H1 (cell line): ENCODE results near the gene RNF151. TPM values are rescaled to one million over a fixed set of nuclear protein-coding genes. Genes with fewer than 3 reads are reported as not detected.

Experiments
- CTCF ChIA-PET: fragments of 300-600 bp; sonication (Branson Sonifier 250); formaldehyde crosslinking; loops from one replicate; lab custom pipeline; 2021; ENCODE audit not compliant: partially characterized antibody; lab: Charles Lee
- POLR2A ChIA-PET: fragments of 300-600 bp; sonication (Branson Sonifier 250); formaldehyde crosslinking; loops from one replicate; lab custom pipeline; 2021; ENCODE audit warnings: inconsistent platforms; ENCODE audit not compliant: partially characterized antibody; lab: Charles Lee
- DNase-seq, 2 experiments: peaks; one replicate each; pipeline versions ENCODE4 v3.0.0 to v3.0.0-alpha.2; 2010 to 2022; ENCODE audit warnings: low spot score in 2 of 2, low read depth in 1 of 2, mixed read lengths in 1 of 2
- FAIRE-seq: peaks from 2 replicates; lab custom pipeline; 2011; peaks lifted over from hg19 to GRCh38; lab: Jason Lieb, UNC
- H2AFZ ChIP-seq: 2 replicates; pipeline ENCODE4 v1.8.1; 2012; ENCODE audit warnings: low read length, inconsistent platforms
- H2AK5ac ChIP-seq: 2 replicates; pipeline ENCODE4 v1.6.1; 2013; ENCODE audit warnings: low read depth, low read length
- H2BK120ac ChIP-seq: replicated peaks from 2 replicates; pipeline ENCODE3; 2013; ENCODE audit warnings: low read depth, low read length, inconsistent platforms
- H2BK12ac ChIP-seq: 2 replicates; pipeline ENCODE4 v1.6.1; 2013; ENCODE audit warnings: low read depth, low read length
- H2BK15ac ChIP-seq: 2 replicates; pipeline ENCODE4 v1.6.1; 2013; ENCODE audit warnings: low read length
- H2BK20ac ChIP-seq: 2 replicates; pipeline ENCODE4 v1.6.1; 2013; ENCODE audit warnings: low read length
- H2BK5ac ChIP-seq: 2 replicates; pipeline ENCODE4 v1.6.1; 2013; ENCODE audit warnings: low read depth, low read length
- H3K14ac ChIP-seq: 2 replicates; pipeline ENCODE4 v1.6.1; 2013; ENCODE audit warnings: inconsistent platforms; ENCODE audit not compliant: insufficient read length
- H3K18ac ChIP-seq: 2 replicates; pipeline ENCODE4 v1.6.1; 2013; ENCODE audit warnings: low read length; ENCODE audit errors: extremely low read depth
- H3K23ac ChIP-seq: 2 replicates; pipeline ENCODE4 v1.6.1; 2013; ENCODE audit warnings: inconsistent platforms; ENCODE audit not compliant: insufficient read length
- H3K23me2 ChIP-seq: 2 replicates; pipeline ENCODE4 v1.6.1; 2013; ENCODE audit warnings: low read depth, low read length
- H3K27ac ChIP-seq: 2 replicates; pipeline ENCODE4 v1.6.1; 2011; ENCODE audit warnings: low read depth, low read length, inconsistent platforms
- H3K27me3 ChIP-seq, 4 experiments: replicated peaks in 1 of 4; 1 replicate in 1 of 4; 2 replicates in 3 of 4; pipeline versions ENCODE4 v1.6.1 to v1.8.1; 2011 to 2013; ENCODE audit warnings: low read length in 3 of 4, mild to moderate bottlenecking in 3 of 4, inconsistent platforms in 2 of 4, mixed read lengths in 2 of 4, moderate library complexity in 1 of 4; ENCODE audit not compliant: control insufficient read depth in 3 of 4, insufficient read depth in 3 of 4; ENCODE audit errors: extremely low read depth in 1 of 4
- H3K36me3 ChIP-seq, 4 experiments: 2 replicates each; pipeline versions ENCODE4 v1.6.1 to v1.8.1; 2011 to 2013; ENCODE audit warnings: mild to moderate bottlenecking in 4 of 4, low read length in 3 of 4, moderate library complexity in 2 of 4, control low read depth in 1 of 4, inconsistent platforms in 1 of 4; ENCODE audit not compliant: insufficient read depth in 4 of 4, control insufficient read depth in 2 of 4
- H3K4ac ChIP-seq: replicated peaks from 2 replicates; pipeline ENCODE3; 2013; ENCODE audit warnings: low read length, low read depth, mixed read lengths, inconsistent platforms; ENCODE audit not compliant: insufficient read length
- H3K4me1 ChIP-seq, 4 experiments: replicated peaks in 1 of 4; 1 replicate in 1 of 4; 2 replicates in 3 of 4; pipeline versions ENCODE4 v1.6.1 to v1.8.1; 2011 to 2013; ENCODE audit warnings: low read length in 3 of 4, inconsistent platforms in 2 of 4, mixed read lengths in 1 of 4; ENCODE audit not compliant: insufficient read depth in 4 of 4, control insufficient read depth in 3 of 4
- H3K4me2 ChIP-seq, 2 experiments: 2 replicates each; pipeline versions ENCODE4 v1.6.1 to v1.8.1; 2011 to 2013; ENCODE audit warnings: low read depth in 2 of 2, low read length in 2 of 2, control low read depth in 1 of 2, inconsistent platforms in 1 of 2, mild to moderate bottlenecking in 1 of 2; ENCODE audit not compliant: insufficient read depth in 1 of 2
- H3K4me3 ChIP-seq, 4 experiments: fragments of 200-600, 300-600 bp in 1 of 4; sonication (generic), shearing (Covaris generic), sonication (Bioruptor Twin) in 1 of 4; 2 replicates each; pipeline versions ENCODE4 v1.5.1 to v1.8.1; 2011 to 2016; ENCODE audit warnings: low read length in 4 of 4, low read depth in 3 of 4, control low read depth in 2 of 4, inconsistent platforms in 2 of 4, mild to moderate bottlenecking in 2 of 4, mixed read lengths in 1 of 4, moderate library complexity in 1 of 4; ENCODE audit not compliant: insufficient read depth in 2 of 4; ENCODE audit errors: extremely low read depth in 1 of 4
- H3K56ac ChIP-seq: replicated peaks from 2 replicates; pipeline ENCODE3; 2013; ENCODE audit warnings: low read depth, mild to moderate bottlenecking, mixed read lengths, low read length, inconsistent platforms; ENCODE audit not compliant: insufficient read length
- H3K79me1 ChIP-seq: 2 replicates; pipeline ENCODE4 v1.6.1; 2013; ENCODE audit warnings: low read depth, low read length, control low read depth
- H3K79me2 ChIP-seq, 2 experiments: 2 replicates each; pipeline versions ENCODE4 v1.6.1 to v1.8.1; 2012 to 2013; ENCODE audit warnings: low read length in 2 of 2, mild to moderate bottlenecking in 2 of 2, inconsistent platforms in 1 of 2; ENCODE audit not compliant: insufficient read depth in 2 of 2, control insufficient read depth in 1 of 2
- H3K9ac ChIP-seq, 4 experiments: replicated peaks in 1 of 4; 1 replicate in 1 of 4; 2 replicates in 3 of 4; pipeline versions ENCODE4 v1.6.1 to v1.8.1; 2011 to 2013; ENCODE audit warnings: low read depth in 3 of 4, low read length in 3 of 4, control low read depth in 2 of 4, mild to moderate bottlenecking in 2 of 4, moderate library complexity in 2 of 4, inconsistent platforms in 1 of 4; ENCODE audit errors: extremely low read depth in 1 of 4
- H3K9me3 ChIP-seq, 2 experiments: 2 replicates each; pipeline versions ENCODE4 v1.6.1 to v1.8.1; 2012 to 2013; ENCODE audit warnings: mild to moderate bottlenecking in 2 of 2, moderate library complexity in 2 of 2, control low read depth in 1 of 2, inconsistent platforms in 1 of 2, low read depth in 1 of 2, low read length in 1 of 2, mixed read lengths in 1 of 2; ENCODE audit not compliant: insufficient read depth in 2 of 2
- H4K20me1 ChIP-seq, 2 experiments: replicated peaks in 1 of 2; 2 replicates each; pipeline versions ENCODE3 to v1.8.1; 2011 to 2013; ENCODE audit warnings: inconsistent platforms in 2 of 2, low read length in 2 of 2, mild to moderate bottlenecking in 1 of 2; ENCODE audit not compliant: insufficient read depth in 2 of 2, control insufficient read depth in 1 of 2
- H4K5ac ChIP-seq: 2 replicates; pipeline ENCODE4 v1.6.1; 2013; ENCODE audit warnings: low read length, low read depth, mixed read lengths, inconsistent platforms; ENCODE audit not compliant: insufficient read length
- H4K8ac ChIP-seq: 2 replicates; pipeline ENCODE4 v1.8.0; 2013; ENCODE audit warnings: mild to moderate bottlenecking, moderate library complexity, low read length, inconsistent platforms; ENCODE audit not compliant: insufficient read depth; ENCODE audit errors: extremely low read depth
- H4K91ac ChIP-seq: replicated peaks from 2 replicates; pipeline ENCODE3; 2013; ENCODE audit warnings: low read length, mixed read lengths, inconsistent platforms; ENCODE audit not compliant: insufficient read length
- MAFK ChIP-seq: IDR thresholded peaks from 2 replicates; pipeline ENCODE4 v1.6.1; 2012; ENCODE audit warnings: low read depth, mild to moderate bottlenecking, improper control_type of control experiment, low read length
- POU5F1 ChIP-seq: IDR thresholded peaks from 2 replicates; pipeline ENCODE4 v1.6.1; 2011; ENCODE audit warnings: low read depth, mild to moderate bottlenecking, low read length, moderate library complexity
- RFX5 ChIP-seq: IDR thresholded peaks from 2 replicates; pipeline ENCODE4 v1.6.1; 2011; ENCODE audit warnings: low read depth, low read length, improper control_type of control experiment, borderline replicate concordance
- TBP ChIP-seq: IDR thresholded peaks from 2 replicates; pipeline ENCODE4 v1.6.1; 2011; ENCODE audit warnings: low read depth, low read length, improper control_type of control experiment
- WGBS, 2 experiments: shearing (Covaris generic) in 1 of 2; methylation state at CpG; one replicate each; pipeline versions ENCODE4 v1.1.6 to v1.1.7; 2013 to 2015; ENCODE audit warnings: low lambda C conversion rate in 2 of 2, mixed read lengths in 2 of 2, inconsistent platforms in 1 of 2, low coverage in 1 of 2, missing lambda C conversion rate in 1 of 2; ENCODE audit not compliant: insufficient replicate concordance in 2 of 2, insufficient coverage in 1 of 2, insufficient read length in 1 of 2; ENCODE audit errors: extremely low coverage in 1 of 2, missing lambda C conversion rate in 1 of 2; 5-methylcytosine and 5-hydroxymethylcytosine counted together
- polyA plus RNA-seq, 7 experiments: library from polyadenylated mRNA; depleted of rRNA in 3 of 7; stranded (reverse) in 5 of 7; unstranded in 2 of 7; fragments of >200 nt in 5 of 7; fragments of 200-250 nt in 2 of 7; gene quantifications; 1 replicate in 5 of 7; 2 replicates in 1 of 7; 4 replicates in 1 of 7; pipeline versions ENCODE4 v1.2.1 to v1.2.3, GENCODE V29; 2011 to 2013; ENCODE audit warnings: missing spikeins in 2 of 7, mixed read lengths in 2 of 7
- total RNA-seq: library from RNA; stranded (reverse); fragmentation: NEBNext Ultra II Directional; extraction: Animal tissue kit (Norgen Biotek cat#: 25700); gene quantifications from 2 replicates; pipeline ENCODE4 v1.2.1, GENCODE V29; 2021
- TF ChIP-seq, protein P1 (sequence below): IDR thresholded peaks from 2 replicates; pipeline ENCODE4 v1.6.1; 2011; ENCODE audit warnings: low read depth, mild to moderate bottlenecking, low read length; ENCODE audit not compliant: insufficient read depth
- TF ChIP-seq, protein P2 (sequence below): IDR thresholded peaks from 2 replicates; pipeline ENCODE4 v1.6.1; 2012; ENCODE audit warnings: inconsistent platforms
- TF ChIP-seq, protein P3 (sequence below), 3 experiments: IDR thresholded peaks; 1 replicate in 2 of 3; 2 replicates in 1 of 3; pipeline versions ENCODE4 v1.5.1 to v1.6.1; 2011; ENCODE audit warnings: low read length in 3 of 3, mild to moderate bottlenecking in 3 of 3, inconsistent platforms in 2 of 3, low read depth in 1 of 3, moderate library complexity in 1 of 3; ENCODE audit not compliant: insufficient read depth in 1 of 3; ENCODE audit errors: control extremely low read depth in 1 of 3
- TF ChIP-seq, protein P4 (sequence below): IDR thresholded peaks from 2 replicates; pipeline ENCODE4 v1.6.1; 2011; ENCODE audit warnings: low read length, improper control_type of control experiment

Gene RNF151
- total and polyA plus RNA-seq, 2 of the 8 experiments (the other 6 are each of a cell fraction or from before 2014, with no cell fraction given) = not detected

DNA sequence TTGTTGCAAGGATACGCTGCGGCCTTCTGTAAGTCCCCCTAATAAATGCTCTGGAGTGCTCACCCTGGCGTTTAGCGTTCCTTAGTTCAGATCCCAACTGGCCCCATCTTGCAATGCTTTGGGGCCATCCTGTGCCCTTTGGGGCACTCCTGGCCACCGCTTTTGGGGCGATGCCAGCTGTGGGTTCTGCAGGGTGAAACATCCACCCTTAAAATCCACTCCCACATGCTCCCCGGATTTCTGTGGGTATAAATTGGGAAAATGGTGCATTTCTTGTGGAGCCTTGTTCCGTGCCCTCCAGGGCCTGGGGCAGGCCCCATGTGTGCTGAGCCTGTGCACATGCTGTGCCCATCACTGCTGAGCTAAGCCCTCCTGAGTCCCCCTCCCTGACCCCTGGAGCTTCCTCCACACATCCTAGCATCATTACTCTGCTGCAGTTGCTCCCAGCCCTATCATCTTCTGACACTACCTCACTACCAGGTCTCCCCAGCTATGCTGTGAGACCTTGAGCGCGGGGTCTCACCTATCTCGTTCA is 29.6 kb upstream of the RNF151 start:
- 92% methylated on average over 11 of the region's 11 CpGs; no CpG with 5 or more reads in 1 of the 2 experiments for WGBS, 2 experiments
- no peaks in the 10 kb centered on the region for H3K79me2 ChIP-seq
- no peak overlapping the region for H3K56ac ChIP-seq
- peaks cover 0 to 5% (median 3%) of the 10 kb centered on the region in 4 experiments; a peak in 4 of 7 replicates for H3K4me1 ChIP-seq
- no peak overlapping the region for H4K91ac ChIP-seq
- CTCF ChIA-PET = interaction anchor here (0.6 to 0.7 kb wide), 2 partner anchors 191 to 1866 kb away, joined by 3 to 5 read pairs; no protein-coding TSS in a partner anchor
- no peak overlapping the region for H3K14ac ChIP-seq
- H3K23me2 ChIP-seq = no peaks in the 10 kb centered on the region
- H3K23ac ChIP-seq = no peak overlapping the region
- H2BK12ac ChIP-seq = no peak overlapping the region
- H4K5ac ChIP-seq = no peak overlapping the region
- H2BK5ac ChIP-seq = no peak overlapping the region
- no peak overlapping the region for H2BK20ac ChIP-seq
- H3K27me3 ChIP-seq = no peaks in the 10 kb centered on the region
- H3K4me3 ChIP-seq = no peak overlapping the region
- H2BK120ac ChIP-seq = no peak overlapping the region
- H3K36me3 ChIP-seq = peaks cover 4 to 12% (median 8%) of the 10 kb centered on the region in 4 experiments; a peak in 5 of 8 replicates
- H4K8ac ChIP-seq = no peak overlapping the region
- H3K18ac ChIP-seq = no peak overlapping the region
- H3K4ac ChIP-seq = no peak overlapping the region
- no peak overlapping the region for H2AFZ ChIP-seq
- POLR2A ChIA-PET = interaction anchor here (0.6 kb wide), 1 partner anchor 121 kb away, joined by 3 read pairs; no protein-coding TSS in a partner anchor
- H4K20me1 ChIP-seq = peaks cover 0 to 4% of the 10 kb centered on the region in 2 experiments
- no peak overlapping the region for H3K4me2 ChIP-seq
- no peak overlapping the region for H2BK15ac ChIP-seq
- no peaks in the 10 kb centered on the region for H3K79me1 ChIP-seq
- no peaks in the 10 kb centered on the region for H3K9me3 ChIP-seq
- FAIRE-seq = no peak
- no peak overlapping the region for H3K27ac ChIP-seq
- no peak overlapping the region for H2AK5ac ChIP-seq
- no peak overlapping the region for H3K9ac ChIP-seq
- no peak for DNase-seq
- TF ChIP-seq TBP = no peak
- no peak for TF ChIP-seq RFX5
- TF ChIP-seq MAFK = no peak
- TF ChIP-seq, protein P1, sequence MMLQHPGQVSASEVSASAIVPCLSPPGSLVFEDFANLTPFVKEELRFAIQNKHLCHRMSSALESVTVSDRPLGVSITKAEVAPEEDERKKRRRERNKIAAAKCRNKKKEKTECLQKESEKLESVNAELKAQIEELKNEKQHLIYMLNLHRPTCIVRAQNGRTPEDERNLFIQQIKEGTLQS = no peak
- TF ChIP-seq, protein P2, sequence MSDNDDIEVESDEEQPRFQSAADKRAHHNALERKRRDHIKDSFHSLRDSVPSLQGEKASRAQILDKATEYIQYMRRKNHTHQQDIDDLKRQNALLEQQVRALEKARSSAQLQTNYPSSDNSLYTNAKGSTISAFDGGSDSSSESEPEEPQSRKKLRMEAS = no peak
- TF ChIP-seq, protein P3, sequence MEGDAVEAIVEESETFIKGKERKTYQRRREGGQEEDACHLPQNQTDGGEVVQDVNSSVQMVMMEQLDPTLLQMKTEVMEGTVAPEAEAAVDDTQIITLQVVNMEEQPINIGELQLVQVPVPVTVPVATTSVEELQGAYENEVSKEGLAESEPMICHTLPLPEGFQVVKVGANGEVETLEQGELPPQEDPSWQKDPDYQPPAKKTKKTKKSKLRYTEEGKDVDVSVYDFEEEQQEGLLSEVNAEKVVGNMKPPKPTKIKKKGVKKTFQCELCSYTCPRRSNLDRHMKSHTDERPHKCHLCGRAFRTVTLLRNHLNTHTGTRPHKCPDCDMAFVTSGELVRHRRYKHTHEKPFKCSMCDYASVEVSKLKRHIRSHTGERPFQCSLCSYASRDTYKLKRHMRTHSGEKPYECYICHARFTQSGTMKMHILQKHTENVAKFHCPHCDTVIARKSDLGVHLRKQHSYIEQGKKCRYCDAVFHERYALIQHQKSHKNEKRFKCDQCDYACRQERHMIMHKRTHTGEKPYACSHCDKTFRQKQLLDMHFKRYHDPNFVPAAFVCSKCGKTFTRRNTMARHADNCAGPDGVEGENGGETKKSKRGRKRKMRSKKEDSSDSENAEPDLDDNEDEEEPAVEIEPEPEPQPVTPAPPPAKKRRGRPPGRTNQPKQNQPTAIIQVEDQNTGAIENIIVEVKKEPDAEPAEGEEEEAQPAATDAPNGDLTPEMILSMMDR (IDR thresholded peaks at IDR 0.05; ENCODE audit: control extremely low read depth in 1 of 3, insufficient read depth in 1 of 3, low read depth in 1 of 3, low read length in 3 of 3) = no peak
- TF ChIP-seq POU5F1 = no peak
- TF ChIP-seq, protein P4, sequence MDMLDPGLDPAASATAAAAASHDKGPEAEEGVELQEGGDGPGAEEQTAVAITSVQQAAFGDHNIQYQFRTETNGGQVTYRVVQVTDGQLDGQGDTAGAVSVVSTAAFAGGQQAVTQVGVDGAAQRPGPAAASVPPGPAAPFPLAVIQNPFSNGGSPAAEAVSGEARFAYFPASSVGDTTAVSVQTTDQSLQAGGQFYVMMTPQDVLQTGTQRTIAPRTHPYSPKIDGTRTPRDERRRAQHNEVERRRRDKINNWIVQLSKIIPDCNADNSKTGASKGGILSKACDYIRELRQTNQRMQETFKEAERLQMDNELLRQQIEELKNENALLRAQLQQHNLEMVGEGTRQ = no peak
